PC-3 (cell line): ENCODE measurements around the gene ATXN7L2.

Experiments used
- EZH2 ChIP-seq: fragments of 300-600 bp; sonication (generic); IDR thresholded peaks from one replicate; pipeline ENCODE4 v1.6.1; 2017; ENCODE audit warnings: antibody characterized with exemption, mild to moderate bottlenecking, low read length; ENCODE audit not compliant: unreplicated experiment
- EZH2phosphoT487 ChIP-seq: fragments of 300-600 bp; sonication (generic); IDR thresholded peaks from 2 replicates; pipeline ENCODE4 v1.6.1; 2018; ENCODE audit warnings: mild to moderate bottlenecking, antibody characterized with exemption, low read length, borderline replicate concordance
- TF ChIP-seq, protein P1 (sequence below): fragments of 300-600 bp; sonication (generic); conservative IDR thresholded peaks from 2 replicates; pipeline ENCODE4 v1.5.1; 2017; ENCODE audit warnings: antibody characterized with exemption, low read depth, mild to moderate bottlenecking, low read length

DNA sequence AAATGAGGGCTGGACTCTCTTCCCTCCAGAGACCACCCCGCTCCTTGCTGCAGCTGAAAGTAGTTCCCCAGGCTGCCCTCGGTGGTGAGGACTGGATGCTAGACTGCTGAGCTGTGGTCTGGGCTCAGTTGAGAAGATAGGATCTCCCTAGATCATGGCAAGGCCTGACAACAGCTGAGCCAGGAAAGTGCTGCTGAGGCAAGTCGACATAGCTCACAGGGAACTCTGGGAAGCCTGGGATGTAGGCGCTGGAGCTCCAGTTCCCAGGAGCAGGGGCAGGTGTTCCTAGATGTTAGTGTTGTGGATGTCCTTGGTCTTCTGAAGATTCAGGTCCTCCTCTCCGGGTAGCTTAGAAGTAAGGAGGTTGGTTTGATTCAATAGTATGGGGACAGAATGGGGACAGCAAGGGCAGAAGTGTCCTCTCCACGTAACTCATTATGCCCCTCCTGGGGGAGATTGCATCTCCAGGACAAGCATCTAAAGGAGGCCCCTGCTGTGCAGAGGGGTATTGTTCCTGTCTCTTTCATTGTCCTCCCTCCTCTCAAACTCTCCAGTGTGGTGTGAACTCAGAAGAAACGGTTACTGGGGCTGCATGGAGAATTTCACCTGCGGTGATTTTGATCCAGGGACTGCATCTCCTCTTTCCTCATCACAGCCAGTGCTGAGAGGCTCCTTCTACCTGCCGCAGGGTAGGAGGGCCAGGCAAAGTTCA lies 13.9 kb downstream of the ATXN7L2 start:
- TF ChIP-seq, protein P1, sequence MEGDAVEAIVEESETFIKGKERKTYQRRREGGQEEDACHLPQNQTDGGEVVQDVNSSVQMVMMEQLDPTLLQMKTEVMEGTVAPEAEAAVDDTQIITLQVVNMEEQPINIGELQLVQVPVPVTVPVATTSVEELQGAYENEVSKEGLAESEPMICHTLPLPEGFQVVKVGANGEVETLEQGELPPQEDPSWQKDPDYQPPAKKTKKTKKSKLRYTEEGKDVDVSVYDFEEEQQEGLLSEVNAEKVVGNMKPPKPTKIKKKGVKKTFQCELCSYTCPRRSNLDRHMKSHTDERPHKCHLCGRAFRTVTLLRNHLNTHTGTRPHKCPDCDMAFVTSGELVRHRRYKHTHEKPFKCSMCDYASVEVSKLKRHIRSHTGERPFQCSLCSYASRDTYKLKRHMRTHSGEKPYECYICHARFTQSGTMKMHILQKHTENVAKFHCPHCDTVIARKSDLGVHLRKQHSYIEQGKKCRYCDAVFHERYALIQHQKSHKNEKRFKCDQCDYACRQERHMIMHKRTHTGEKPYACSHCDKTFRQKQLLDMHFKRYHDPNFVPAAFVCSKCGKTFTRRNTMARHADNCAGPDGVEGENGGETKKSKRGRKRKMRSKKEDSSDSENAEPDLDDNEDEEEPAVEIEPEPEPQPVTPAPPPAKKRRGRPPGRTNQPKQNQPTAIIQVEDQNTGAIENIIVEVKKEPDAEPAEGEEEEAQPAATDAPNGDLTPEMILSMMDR: no peak
- no peak for TF ChIP-seq EZH2phosphoT487
- TF ChIP-seq EZH2: no peak
